ENCODE results near the gene LILRB4.
"Not testable (repeated sequence)": the region's sequence is repeated elsewhere in the genome, so short reads cannot be mapped to it uniquely, and the experiment has no call there.

The LILRB4 gene

GRCh38 chr19:54662730-54663129 lies at the start of gene LILRB4:
LILRB4 (plus strand) TSS chr19:54662985; CDS start chr19:54663034, 49 bp downstream.
- TF ChIP-seq CTCF (IDR thresholded peaks at IDR 0.05; ENCODE audit: low read length, missing control alignments), result no peak
- no peak for DNase-seq (ENCODE audit: low read depth)
- H3K4me3 ChIP-seq (replicated peaks; ENCODE audit: low read depth, low read length), result no peak within 1 kb of the TSS

- H3K4me3 ChIP-seq (replicated peaks; ENCODE audit: low read depth, low read length), result no peak overlapping the region
- TF ChIP-seq CTCF (IDR thresholded peaks at IDR 0.05; ENCODE audit: low read length, missing control alignments), result no peak
- no peak for DNase-seq (ENCODE audit: low read depth)
Measured at GRCh38 chr19:54614726-54615125, 48.1 kb upstream of the LILRB4 start.

GRCh38 chr19:54616057-54616456 lies 46.7 kb upstream of the LILRB4 start:
- no peak for TF ChIP-seq CTCF (IDR thresholded peaks at IDR 0.05; ENCODE audit: low read length, missing control alignments)
- no peak for DNase-seq (ENCODE audit: low read depth)
- no peak overlapping the region for H3K4me3 ChIP-seq (replicated peaks; ENCODE audit: low read depth, low read length)

GRCh38 chr19:54616821-54617560 lies 45.8 kb upstream of the LILRB4 start:
- TF ChIP-seq CTCF (IDR thresholded peaks at IDR 0.05; ENCODE audit: low read length, missing control alignments), result no peak
- H3K4me3 ChIP-seq (replicated peaks; ENCODE audit: low read depth, low read length), result no peak overlapping the region
- DNase-seq (ENCODE audit: low read depth), result no peak

GRCh38 chr19:54620464-54620863 lies 42.3 kb upstream of the LILRB4 start:
- DNase-seq (ENCODE audit: low read depth), result no peak
- TF ChIP-seq CTCF (IDR thresholded peaks at IDR 0.05; ENCODE audit: low read length, missing control alignments), result no peak
- H3K4me3 ChIP-seq (replicated peaks; ENCODE audit: low read depth, low read length), result no peak overlapping the region

GRCh38 chr19:54622431-54622830 lies 40.4 kb upstream of the LILRB4 start:
- no peak for TF ChIP-seq CTCF (IDR thresholded peaks at IDR 0.05; ENCODE audit: low read length, missing control alignments)
- H3K4me3 ChIP-seq (replicated peaks; ENCODE audit: low read depth, low read length), result no peak overlapping the region
- DNase-seq (ENCODE audit: low read depth), result no peak

- DNase-seq (ENCODE audit: low read depth); H3K4me3 ChIP-seq (replicated peaks; ENCODE audit: low read depth, low read length): not testable (repeated sequence)
Measured at GRCh38 chr19:54624234-54624633, 38.6 kb upstream of the LILRB4 start.

GRCh38 chr19:54624934-54625730 lies 37.7 kb upstream of the LILRB4 start:
- not testable (repeated sequence) for DNase-seq (ENCODE audit: low read depth); H3K4me3 ChIP-seq (replicated peaks; ENCODE audit: low read depth, low read length)

Data from fibroblast of pulmonary artery (primary cell).